Measurements from ENCODE around the gene CAP2.

DNA sequence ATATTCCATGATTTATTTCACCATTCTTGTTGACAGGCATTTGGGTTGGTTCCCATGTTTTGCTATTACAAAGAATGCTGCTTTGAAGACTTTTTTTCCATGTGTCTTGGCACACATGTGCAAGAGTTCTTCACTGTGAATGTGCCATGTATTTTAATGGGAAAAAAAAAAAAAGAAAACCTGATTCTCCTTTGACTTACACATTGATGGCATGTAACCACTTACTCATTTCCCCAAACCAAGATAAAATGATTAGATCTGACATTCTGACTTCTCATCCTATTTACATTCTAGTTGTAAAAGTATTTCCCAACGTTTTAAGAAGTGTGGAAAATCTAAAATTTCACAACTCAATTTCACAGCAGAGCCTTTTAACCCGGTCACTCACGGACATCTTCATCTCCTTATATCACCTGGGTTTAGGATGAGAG is 4.4 kb downstream of the CAP2 start:
- no peak for TF ChIP-seq POLR2A (IDR thresholded peaks at IDR 0.05)
- TF ChIP-seq, protein P1, sequence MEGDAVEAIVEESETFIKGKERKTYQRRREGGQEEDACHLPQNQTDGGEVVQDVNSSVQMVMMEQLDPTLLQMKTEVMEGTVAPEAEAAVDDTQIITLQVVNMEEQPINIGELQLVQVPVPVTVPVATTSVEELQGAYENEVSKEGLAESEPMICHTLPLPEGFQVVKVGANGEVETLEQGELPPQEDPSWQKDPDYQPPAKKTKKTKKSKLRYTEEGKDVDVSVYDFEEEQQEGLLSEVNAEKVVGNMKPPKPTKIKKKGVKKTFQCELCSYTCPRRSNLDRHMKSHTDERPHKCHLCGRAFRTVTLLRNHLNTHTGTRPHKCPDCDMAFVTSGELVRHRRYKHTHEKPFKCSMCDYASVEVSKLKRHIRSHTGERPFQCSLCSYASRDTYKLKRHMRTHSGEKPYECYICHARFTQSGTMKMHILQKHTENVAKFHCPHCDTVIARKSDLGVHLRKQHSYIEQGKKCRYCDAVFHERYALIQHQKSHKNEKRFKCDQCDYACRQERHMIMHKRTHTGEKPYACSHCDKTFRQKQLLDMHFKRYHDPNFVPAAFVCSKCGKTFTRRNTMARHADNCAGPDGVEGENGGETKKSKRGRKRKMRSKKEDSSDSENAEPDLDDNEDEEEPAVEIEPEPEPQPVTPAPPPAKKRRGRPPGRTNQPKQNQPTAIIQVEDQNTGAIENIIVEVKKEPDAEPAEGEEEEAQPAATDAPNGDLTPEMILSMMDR (IDR thresholded peaks at IDR 0.05), result no peak
- no peak for TF ChIP-seq EP300 (IDR thresholded peaks at IDR 0.05)
